Endometrium (tissue), 2 donors: ENCODE results near the gene IGF2BP3.
"Not testable (repeated sequence)": the region's sequence is repeated elsewhere in the genome, so short reads cannot be mapped to it uniquely, and the experiment has no call there.

ENCODE experiments used
- FAIRE-seq: peaks from 2 replicates; lab custom pipeline; 2012; peaks lifted over from hg19 to GRCh38; lab: Jason Lieb, UNC
- donor health status: control.
- donor health status: control.

Gene IGF2BP3

GRCh38 chr7:23470330-23471105 lies at the start of gene IGF2BP3:
Gene IGF2BP3, minus strand, starts transcription at chr7:23470491. Its CDS starts 381 bp downstream, at chr7:23470110.
- no peak for FAIRE-seq

DNA sequence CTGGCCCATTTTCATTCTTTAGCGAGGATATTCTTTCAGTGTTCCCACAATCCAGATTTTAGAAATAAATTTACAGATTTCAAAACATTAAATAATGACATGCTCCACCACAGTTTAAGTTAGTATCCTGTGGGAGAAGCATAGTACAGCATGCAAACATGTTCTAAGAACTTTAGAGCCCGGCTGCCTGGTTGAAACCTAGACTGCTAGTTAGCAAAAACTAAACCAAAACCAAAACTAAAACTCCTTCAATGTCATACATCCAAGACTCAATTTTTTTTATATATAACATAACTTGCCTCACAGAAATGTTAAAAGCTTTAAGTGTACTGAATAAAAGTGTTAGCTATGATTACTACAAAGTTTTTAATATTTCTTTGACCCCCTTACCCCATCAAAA lies 44.5 kb upstream of the IGF2BP3 start:
- no peak for FAIRE-seq

GRCh38 chr7:23513746-23514145 lies 43.5 kb upstream of the IGF2BP3 start:
- not testable (repeated sequence) for FAIRE-seq

- no peak for FAIRE-seq
Observed at GRCh38 chr7:23494009-23494408, 23.7 kb upstream of the IGF2BP3 start.

DNA sequence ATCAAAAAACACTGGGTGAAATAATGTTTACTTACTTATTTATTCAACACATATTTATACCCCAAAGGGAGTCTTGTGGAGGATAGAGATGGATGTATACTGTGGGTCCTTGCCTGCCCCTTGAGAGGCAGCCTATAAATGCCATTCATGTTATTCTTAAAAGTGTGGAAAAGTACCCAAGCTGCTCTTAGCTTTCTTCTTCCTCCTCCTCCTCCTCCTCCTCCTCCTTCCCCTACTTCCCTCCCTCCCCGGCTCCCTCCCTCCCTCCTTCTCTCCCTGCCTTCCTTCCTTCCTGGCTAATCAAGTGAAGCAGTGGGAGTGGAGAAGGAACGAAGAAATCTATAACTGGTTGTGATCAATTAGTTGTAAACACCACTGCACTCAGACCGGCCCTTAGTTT lies 21.2 kb upstream of the IGF2BP3 start:
- no peak for FAIRE-seq

GRCh38 chr7:23490357-23491135 lies 20.3 kb upstream of the IGF2BP3 start:
- no peak for FAIRE-seq

DNA sequence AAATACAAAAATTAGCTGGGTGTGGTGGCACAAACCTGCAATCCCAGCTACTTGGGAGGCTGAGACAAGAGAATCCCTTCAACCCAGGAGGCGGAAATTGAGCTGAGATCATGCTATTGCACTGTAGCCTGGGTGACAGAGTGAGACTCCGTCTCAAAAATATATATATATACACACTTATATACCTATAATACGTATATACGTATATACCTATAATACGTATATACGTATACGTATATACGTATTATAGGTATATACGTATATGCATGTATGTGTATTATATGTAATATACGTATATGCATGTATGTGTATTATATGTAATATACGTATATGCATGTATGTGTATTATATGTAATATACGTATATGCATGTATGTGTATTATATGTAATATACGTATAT lies 18.4 kb upstream of the IGF2BP3 start:
- FAIRE-seq = not testable (repeated sequence)

DNA sequence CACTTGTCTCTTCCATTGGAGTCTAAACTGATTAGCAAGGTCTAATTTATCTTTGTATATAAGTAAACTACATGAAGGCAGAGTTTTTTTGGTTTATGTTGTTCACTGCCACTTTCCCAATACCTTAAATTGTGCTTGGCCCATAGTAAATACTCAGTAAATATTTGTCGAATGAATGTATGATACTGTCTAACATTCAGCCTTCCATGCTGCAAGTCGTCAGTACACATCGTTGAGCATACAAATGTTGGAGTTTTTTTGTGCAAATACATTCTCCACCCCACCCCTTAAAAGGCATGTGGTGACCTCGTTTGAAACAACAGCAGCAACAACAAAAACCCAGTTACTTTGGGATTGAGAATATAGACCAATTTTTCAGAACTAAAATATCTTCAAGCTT lies 17.4 kb upstream of the IGF2BP3 start:
- no peak for FAIRE-seq

GRCh38 chr7:23486002-23486773 lies 15.9 kb upstream of the IGF2BP3 start:
- no peak for FAIRE-seq

- no peak for FAIRE-seq
Observed at GRCh38 chr7:23482686-23483085, 12.4 kb upstream of the IGF2BP3 start.

DNA sequence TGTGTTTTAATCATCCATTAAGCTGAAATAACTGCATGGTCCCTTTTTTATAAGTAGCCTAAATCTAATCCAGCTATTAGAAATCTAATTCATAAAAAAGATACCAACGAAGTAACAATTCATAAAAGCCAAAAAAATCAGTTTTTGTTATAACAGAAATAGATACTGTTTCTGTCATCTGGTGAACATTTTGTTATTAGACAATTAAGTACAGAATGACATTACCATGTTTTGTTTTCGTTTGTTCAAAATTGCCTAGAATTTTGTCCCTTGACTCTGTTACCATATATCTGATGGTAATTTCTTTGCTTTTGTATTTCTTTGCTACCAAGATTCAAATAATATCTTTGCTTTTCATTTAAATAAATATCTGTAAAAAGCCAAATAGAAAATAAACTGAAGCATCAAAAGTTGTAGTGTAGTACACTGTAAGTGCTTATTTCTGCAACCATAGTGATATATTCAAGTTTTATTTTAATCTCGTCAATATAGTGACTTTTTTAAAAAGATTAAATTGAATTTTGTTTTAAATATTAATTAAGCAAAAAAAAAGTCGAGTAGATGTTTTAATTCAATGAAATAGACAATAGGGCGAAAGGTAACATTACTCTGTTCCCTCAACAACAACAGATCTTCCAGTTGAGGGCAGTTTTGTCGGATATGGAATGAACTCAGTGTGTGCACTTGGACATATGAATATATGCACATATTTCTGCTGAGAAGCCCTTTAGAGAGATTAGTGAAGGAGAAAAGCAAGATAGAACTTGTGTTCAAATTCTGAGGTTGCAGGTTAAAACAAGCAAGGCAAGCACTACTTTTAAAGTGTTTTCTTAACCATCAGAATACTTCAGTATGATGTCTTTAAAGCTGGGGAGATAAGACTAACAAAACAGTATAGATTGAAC lies 7.9 kb upstream of the IGF2BP3 start:
- FAIRE-seq = peak; percentile 4

- no peak for FAIRE-seq
Observed at GRCh38 chr7:23477157-23477499, 6.8 kb upstream of the IGF2BP3 start.

GRCh38 chr7:23476286-23477156 lies 6.2 kb upstream of the IGF2BP3 start:
- no peak for FAIRE-seq

GRCh38 chr7:23475576-23475839 lies 5.2 kb upstream of the IGF2BP3 start:
- FAIRE-seq = no peak

DNA sequence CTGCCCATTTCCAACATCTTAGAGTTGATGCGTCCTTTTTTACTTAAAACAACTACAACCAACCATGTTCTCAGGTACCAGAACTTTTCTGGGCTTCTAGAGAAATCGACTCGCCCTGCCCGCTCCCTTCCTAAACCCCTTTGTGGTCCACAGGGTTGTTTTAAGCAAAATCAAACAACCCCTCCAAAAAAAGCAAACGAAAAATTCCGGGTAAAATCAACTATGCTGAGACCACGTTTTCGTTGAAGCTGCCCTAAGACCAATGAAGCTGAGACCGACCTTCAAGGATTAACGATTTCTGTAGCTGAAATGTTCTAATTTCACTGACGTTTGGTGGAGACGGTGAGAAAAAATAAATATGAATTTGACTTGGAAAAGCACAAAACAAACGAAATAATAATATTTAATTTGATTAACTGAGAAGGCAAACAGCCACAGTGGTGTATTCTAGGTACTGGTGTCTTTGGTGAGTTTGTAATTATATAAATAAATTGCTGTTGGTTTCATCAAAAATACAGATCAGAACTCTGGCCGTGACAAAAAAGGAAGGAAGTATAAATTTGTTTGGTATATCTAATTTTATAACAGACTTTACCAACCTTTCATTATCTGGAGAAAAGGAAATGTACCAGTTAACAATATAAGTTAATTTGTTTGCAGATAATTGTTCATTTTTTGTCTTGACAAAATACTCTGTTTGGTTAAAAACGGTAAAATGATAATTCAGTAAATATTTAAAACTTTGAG lies 4.7 kb upstream of the IGF2BP3 start:
- FAIRE-seq = no peak

- FAIRE-seq = no peak
Observed at GRCh38 chr7:23474094-23474828, 4.0 kb upstream of the IGF2BP3 start.

GRCh38 chr7:23473844-23474093 lies 3.5 kb upstream of the IGF2BP3 start:
- FAIRE-seq = no peak

GRCh38 chr7:23472956-23473843 lies 2.9 kb upstream of the IGF2BP3 start:
- FAIRE-seq = no peak

DNA sequence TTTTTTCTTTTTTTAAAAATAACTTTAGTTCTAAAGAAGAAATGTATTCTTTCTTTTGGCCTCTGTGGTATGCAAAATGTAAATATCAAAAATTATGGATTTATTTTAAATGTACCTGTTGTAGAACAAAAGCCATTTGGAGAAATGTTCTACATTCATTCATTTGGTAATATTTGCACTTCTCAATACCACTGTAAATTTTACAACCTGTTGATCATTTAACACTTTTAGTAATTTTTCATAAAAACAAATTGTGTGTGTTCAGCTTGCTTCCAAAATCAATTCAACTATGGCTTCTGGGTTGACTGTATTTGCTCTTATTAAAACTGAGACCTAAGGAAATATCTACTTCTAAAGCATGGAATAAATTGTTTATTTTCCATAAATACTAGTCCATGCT lies 2.3 kb upstream of the IGF2BP3 start:
- no peak for FAIRE-seq
